ENCODE results near the gene RAB5IF.

DNA sequence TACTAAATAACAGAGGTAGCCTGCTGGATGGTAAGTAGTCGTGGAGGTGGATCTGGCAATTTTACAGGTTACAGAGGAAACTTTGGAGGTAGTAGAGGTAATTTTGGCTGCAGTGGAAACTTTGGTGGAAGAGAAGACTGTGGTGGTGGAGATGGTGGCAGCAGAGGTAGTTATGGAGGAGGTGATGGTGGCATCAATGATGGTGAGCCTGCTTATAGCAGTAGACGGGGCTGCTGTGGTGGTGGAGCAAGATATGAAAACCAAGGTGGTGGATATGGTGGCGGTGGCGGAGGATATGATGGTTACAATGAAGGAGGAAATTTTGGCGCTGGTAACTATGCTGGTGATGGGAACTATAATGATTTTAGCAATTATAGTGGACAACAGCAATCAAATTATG is 15.3 kb downstream of the RAB5IF start:
- TF ChIP-seq, protein P1, sequence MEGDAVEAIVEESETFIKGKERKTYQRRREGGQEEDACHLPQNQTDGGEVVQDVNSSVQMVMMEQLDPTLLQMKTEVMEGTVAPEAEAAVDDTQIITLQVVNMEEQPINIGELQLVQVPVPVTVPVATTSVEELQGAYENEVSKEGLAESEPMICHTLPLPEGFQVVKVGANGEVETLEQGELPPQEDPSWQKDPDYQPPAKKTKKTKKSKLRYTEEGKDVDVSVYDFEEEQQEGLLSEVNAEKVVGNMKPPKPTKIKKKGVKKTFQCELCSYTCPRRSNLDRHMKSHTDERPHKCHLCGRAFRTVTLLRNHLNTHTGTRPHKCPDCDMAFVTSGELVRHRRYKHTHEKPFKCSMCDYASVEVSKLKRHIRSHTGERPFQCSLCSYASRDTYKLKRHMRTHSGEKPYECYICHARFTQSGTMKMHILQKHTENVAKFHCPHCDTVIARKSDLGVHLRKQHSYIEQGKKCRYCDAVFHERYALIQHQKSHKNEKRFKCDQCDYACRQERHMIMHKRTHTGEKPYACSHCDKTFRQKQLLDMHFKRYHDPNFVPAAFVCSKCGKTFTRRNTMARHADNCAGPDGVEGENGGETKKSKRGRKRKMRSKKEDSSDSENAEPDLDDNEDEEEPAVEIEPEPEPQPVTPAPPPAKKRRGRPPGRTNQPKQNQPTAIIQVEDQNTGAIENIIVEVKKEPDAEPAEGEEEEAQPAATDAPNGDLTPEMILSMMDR (IDR thresholded peaks at IDR 0.05), result no peak
- no peak for TF ChIP-seq POLR2A (IDR thresholded peaks at IDR 0.05)
